Measurements from ENCODE around the gene FAM118A. TPM values are rescaled to one million over a fixed set of nuclear protein-coding genes. Genes with fewer than 3 reads are reported as not detected.
"Not testable (repeated sequence)": the region's sequence is repeated elsewhere in the genome, so short reads cannot be mapped to it uniquely, and the experiment has no call there.

FAM118A gene
- total and polyA plus RNA-seq, 5 donors from 2014 or later = 34.5 to 456 (median 61.5) TPM

- no peak for ATAC-seq (ENCODE audit: low read depth in 2 of 2)
- Mint-ChIP-seq H3K4me1 (peaks cover 12 to 94% (median 50%) of the 10 kb centered on the region in 4 donors), H3K4me3 (peak overlapping the region; percentile 62 to 89 (median 84)), H3K36me3 (peaks cover 22% of the 10 kb centered on the region), H3K27ac (peak overlapping the region; percentile 98 to 100 (median 99)), H3K9me3 (no peaks in the 10 kb centered on the region), H3K27me3 (peaks cover 4% of the 10 kb centered on the region)
- H3K4me1 ChIP-seq (ENCODE audit: control insufficient read depth, insufficient read depth, low read length, poor library complexity, severe bottlenecking) = peaks cover 66% of the 10 kb centered on the region
- peak overlapping the region; percentile 100 for H3K27ac ChIP-seq (ENCODE audit: insufficient read depth, low read length, poor library complexity, severe bottlenecking)
- peaks cover 37% of the 10 kb centered on the region for H3K36me3 ChIP-seq (ENCODE audit: control insufficient read depth, insufficient read depth, low read length)
- peak overlapping the region; percentile 89 for H3K4me3 ChIP-seq (ENCODE audit: low read depth, low read length)
- no peak for DNase-seq
- no peaks in the 10 kb centered on the region for H3K9me3 ChIP-seq (ENCODE audit: control insufficient read depth in 2 of 2, low read length in 2 of 2)
- no peaks in the 10 kb centered on the region for H3K27me3 ChIP-seq (ENCODE audit: control insufficient read depth, insufficient read depth, low read length)
These were observed 10.7 kb downstream of the FAM118A start for GRCh38 chr22:45320357-45320976.

GRCh38 chr22:45321827-45322226, 12.1 kb downstream of the FAM118A start:
- H3K4me3 ChIP-seq (ENCODE audit: low read depth, low read length) = no peak overlapping the region
- peak overlapping the region; percentile 20 to 99 (median 68) for H3K27ac Mint-ChIP-seq
- ATAC-seq (ENCODE audit: low read depth in 2 of 2) (no peak), DNase-seq (no peak)
- peaks cover 53% of the 10 kb centered on the region for H3K4me1 ChIP-seq (ENCODE audit: control insufficient read depth, insufficient read depth, low read length, poor library complexity, severe bottlenecking)
- H3K9me3 ChIP-seq (ENCODE audit: control insufficient read depth in 2 of 2, low read length in 2 of 2) = no peaks in the 10 kb centered on the region
- H3K27me3 ChIP-seq (ENCODE audit: control insufficient read depth, insufficient read depth, low read length) = no peaks in the 10 kb centered on the region
- peak overlapping the region; percentile 100 for H3K27ac ChIP-seq (ENCODE audit: insufficient read depth, low read length, poor library complexity, severe bottlenecking)
- peaks cover 26% of the 10 kb centered on the region for H3K36me3 Mint-ChIP-seq
- H3K36me3 ChIP-seq (ENCODE audit: control insufficient read depth, insufficient read depth, low read length) = peaks cover 45% of the 10 kb centered on the region
- H3K9me3 Mint-ChIP-seq = no peaks in the 10 kb centered on the region
- peaks cover 12 to 85% (median 40%) of the 10 kb centered on the region in 4 donors for H3K4me1 Mint-ChIP-seq
- peak overlapping the region in 2 of 4 donors; percentile 43 to 66 for H3K4me3 Mint-ChIP-seq
- H3K27me3 Mint-ChIP-seq = peaks cover 4% of the 10 kb centered on the region

GRCh38 chr22:45322873-45323525, 13.3 kb downstream of the FAM118A start:
- peak overlapping the region; percentile 48 to 99 (median 49) for H3K27ac Mint-ChIP-seq
- no peaks in the 10 kb centered on the region for H3K9me3 ChIP-seq (ENCODE audit: control insufficient read depth in 2 of 2, low read length in 2 of 2)
- H3K36me3 Mint-ChIP-seq = peaks cover 29% of the 10 kb centered on the region
- H3K4me1 ChIP-seq (ENCODE audit: control insufficient read depth, insufficient read depth, low read length, poor library complexity, severe bottlenecking) = peaks cover 41% of the 10 kb centered on the region
- peaks cover 8% of the 10 kb centered on the region for H3K27me3 Mint-ChIP-seq
- H3K27me3 ChIP-seq (ENCODE audit: control insufficient read depth, insufficient read depth, low read length) = no peaks in the 10 kb centered on the region
- H3K9me3 Mint-ChIP-seq = no peaks in the 10 kb centered on the region
- peak overlapping the region in 1 of 4 donors; percentile 5 for H3K4me3 Mint-ChIP-seq
- peaks cover 55% of the 10 kb centered on the region for H3K36me3 ChIP-seq (ENCODE audit: control insufficient read depth, insufficient read depth, low read length)
- H3K4me1 Mint-ChIP-seq = peaks cover 12 to 73% (median 34%) of the 10 kb centered on the region in 4 donors
- H3K27ac ChIP-seq (ENCODE audit: insufficient read depth, low read length, poor library complexity, severe bottlenecking) = no peak overlapping the region
- DNase-seq (no peak), ATAC-seq (ENCODE audit: low read depth in 2 of 2) (no peak)
- no peak overlapping the region for H3K4me3 ChIP-seq (ENCODE audit: low read depth, low read length)

- Histone ChIP-seq H3K36me3 (ENCODE audit: control insufficient read depth, insufficient read depth, low read length) (peaks cover 61% of the 10 kb centered on the region), H3K27ac (ENCODE audit: insufficient read depth, low read length, poor library complexity, severe bottlenecking) (no peak overlapping the region), H3K4me1 (ENCODE audit: control insufficient read depth, insufficient read depth, low read length, poor library complexity, severe bottlenecking) (peaks cover 36% of the 10 kb centered on the region), H3K9me3 (ENCODE audit: control insufficient read depth in 2 of 2, low read length in 2 of 2) (no peaks in the 10 kb centered on the region), H3K27me3 (ENCODE audit: control insufficient read depth, insufficient read depth, low read length) (no peaks in the 10 kb centered on the region), H3K4me3 (ENCODE audit: low read depth, low read length) (no peak overlapping the region)
- ATAC-seq (ENCODE audit: low read depth in 2 of 2) (no peak), DNase-seq (no peak)
- Mint-ChIP-seq H3K36me3 (peaks cover 29% of the 10 kb centered on the region), H3K4me1 (peaks cover 12 to 66% (median 31%) of the 10 kb centered on the region in 4 donors), H3K27me3 (peaks cover 4% of the 10 kb centered on the region), H3K27ac (peak overlapping the region; percentile 57 to 95 (median 85)), H3K4me3 (no peak overlapping the region), H3K9me3 (no peaks in the 10 kb centered on the region)
These were observed 14.0 kb downstream of the FAM118A start for GRCh38 chr22:45323695-45324094.

- Mint-ChIP-seq H3K36me3 (peaks cover 30% of the 10 kb centered on the region), H3K4me1 (peaks cover 6 to 63% (median 25%) of the 10 kb centered on the region in 4 donors), H3K4me3 (peak overlapping the region in 1 of 4 donors; percentile 35)
These were observed 14.6 kb downstream of the FAM118A start for GRCh38 chr22:45324311-45324711.

GRCh38 chr22:45328261-45328660, 18.5 kb downstream of the FAM118A start:
- H3K4me3 ChIP-seq (ENCODE audit: low read depth, low read length); ATAC-seq (ENCODE audit: low read depth in 2 of 2); H3K4me1 ChIP-seq (ENCODE audit: control insufficient read depth, insufficient read depth, low read length, poor library complexity, severe bottlenecking); H3K9me3 Mint-ChIP-seq; DNase-seq; H3K27ac ChIP-seq (ENCODE audit: insufficient read depth, low read length, poor library complexity, severe bottlenecking); H3K27me3 ChIP-seq (ENCODE audit: control insufficient read depth, insufficient read depth, low read length); H3K4me3 Mint-ChIP-seq; H3K9me3 ChIP-seq (ENCODE audit: control insufficient read depth in 2 of 2, low read length in 2 of 2); H3K27me3 Mint-ChIP-seq: not testable (repeated sequence)
- H3K36me3 ChIP-seq (ENCODE audit: control insufficient read depth, insufficient read depth, low read length) = peaks cover 86% of the 10 kb centered on the region
- peaks cover 0 to 27% (median 14%) of the 10 kb centered on the region in 4 donors for H3K4me1 Mint-ChIP-seq
- H3K27ac Mint-ChIP-seq = peak overlapping the region in 2 of 3 donors; percentile 31 to 87
- peaks cover 42% of the 10 kb centered on the region for H3K36me3 Mint-ChIP-seq

More at GRCh38 chr22:45324311-45324711, 14.6 kb downstream of the FAM118A start:
- no peaks in the 10 kb centered on the region for H3K27me3 ChIP-seq (ENCODE audit: control insufficient read depth, insufficient read depth, low read length)
- ATAC-seq (ENCODE audit: low read depth in 2 of 2) (no peak), DNase-seq (no peak)
- H3K4me3 ChIP-seq (ENCODE audit: low read depth, low read length) = no peak overlapping the region
- H3K27ac ChIP-seq (ENCODE audit: insufficient read depth, low read length, poor library complexity, severe bottlenecking) = no peak overlapping the region
- H3K9me3 ChIP-seq (ENCODE audit: control insufficient read depth in 2 of 2, low read length in 2 of 2) = no peaks in the 10 kb centered on the region
- H3K36me3 ChIP-seq (ENCODE audit: control insufficient read depth, insufficient read depth, low read length) = peaks cover 67% of the 10 kb centered on the region
- H3K27me3 Mint-ChIP-seq = peaks cover 4% of the 10 kb centered on the region
- H3K9me3 Mint-ChIP-seq = no peaks in the 10 kb centered on the region
- peaks cover 30% of the 10 kb centered on the region for H3K4me1 ChIP-seq (ENCODE audit: control insufficient read depth, insufficient read depth, low read length, poor library complexity, severe bottlenecking)
- peak overlapping the region in 2 of 3 donors; percentile 57 to 85 for H3K27ac Mint-ChIP-seq

- H3K4me3 Mint-ChIP-seq = no peak overlapping the region
- H3K9me3 ChIP-seq (ENCODE audit: control insufficient read depth in 2 of 2, low read length in 2 of 2) = no peaks in the 10 kb centered on the region
- H3K27me3 Mint-ChIP-seq = peaks cover 4% of the 10 kb centered on the region
- peaks cover 35% of the 10 kb centered on the region for H3K36me3 Mint-ChIP-seq
- H3K4me1 ChIP-seq (ENCODE audit: control insufficient read depth, insufficient read depth, low read length, poor library complexity, severe bottlenecking) = peaks cover 3% of the 10 kb centered on the region
- no peak for DNase-seq
- peak overlapping the region in 2 of 3 donors; percentile 72 to 87 for H3K27ac Mint-ChIP-seq
- no peaks in the 10 kb centered on the region for H3K9me3 Mint-ChIP-seq
- peaks cover 83% of the 10 kb centered on the region for H3K36me3 ChIP-seq (ENCODE audit: control insufficient read depth, insufficient read depth, low read length)
- peaks cover 0 to 20% (median 8%) of the 10 kb centered on the region in 4 donors for H3K4me1 Mint-ChIP-seq
- no peak overlapping the region for H3K4me3 ChIP-seq (ENCODE audit: low read depth, low read length)
- H3K27me3 ChIP-seq (ENCODE audit: control insufficient read depth, insufficient read depth, low read length) = no peaks in the 10 kb centered on the region
- no peak overlapping the region for H3K27ac ChIP-seq (ENCODE audit: insufficient read depth, low read length, poor library complexity, severe bottlenecking)
- no peak for ATAC-seq (ENCODE audit: low read depth in 2 of 2)
These were observed 19.2 kb downstream of the FAM118A start for GRCh38 chr22:45328822-45329529.

Measured in CD4-positive, CD25-positive, alpha-beta regulatory T cell (primary cell).